ENCODE measurements around the gene PIAS4.

The PIAS4 gene

DNA sequence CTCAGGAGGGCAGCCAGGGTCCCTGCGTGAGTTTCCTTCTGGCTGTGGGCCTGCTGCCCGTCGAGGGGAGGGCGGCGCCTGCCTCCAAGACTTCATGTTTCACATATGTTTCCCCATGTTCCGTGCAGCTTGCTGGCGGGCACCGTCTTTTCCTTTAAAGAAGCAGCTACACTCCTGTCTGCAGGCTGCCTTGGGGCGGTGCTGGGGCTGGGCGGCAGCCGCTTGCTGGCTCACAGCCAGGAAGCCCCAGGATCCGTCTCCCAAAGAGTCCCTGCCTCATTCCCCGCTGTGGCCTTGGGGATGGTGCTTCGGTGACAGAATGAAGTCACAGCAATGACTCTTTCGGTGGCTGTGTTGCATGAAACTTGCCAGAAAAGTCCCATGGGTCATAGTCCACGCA lies 24.9 kb downstream of the PIAS4 start:
- Mint-ChIP-seq H3K36me3 (peaks cover 12 to 15% of the 10 kb centered on the region in 2 donors), H3K27me3 (no peaks in the 10 kb centered on the region), H3K27ac (no peak overlapping the region), H3K4me1 (no peaks in the 10 kb centered on the region), H3K9me3 (no peaks in the 10 kb centered on the region), H3K4me3 (no peak overlapping the region)
- no peak for ATAC-seq (replicated peaks)
- DNase-seq: no peak

DNA sequence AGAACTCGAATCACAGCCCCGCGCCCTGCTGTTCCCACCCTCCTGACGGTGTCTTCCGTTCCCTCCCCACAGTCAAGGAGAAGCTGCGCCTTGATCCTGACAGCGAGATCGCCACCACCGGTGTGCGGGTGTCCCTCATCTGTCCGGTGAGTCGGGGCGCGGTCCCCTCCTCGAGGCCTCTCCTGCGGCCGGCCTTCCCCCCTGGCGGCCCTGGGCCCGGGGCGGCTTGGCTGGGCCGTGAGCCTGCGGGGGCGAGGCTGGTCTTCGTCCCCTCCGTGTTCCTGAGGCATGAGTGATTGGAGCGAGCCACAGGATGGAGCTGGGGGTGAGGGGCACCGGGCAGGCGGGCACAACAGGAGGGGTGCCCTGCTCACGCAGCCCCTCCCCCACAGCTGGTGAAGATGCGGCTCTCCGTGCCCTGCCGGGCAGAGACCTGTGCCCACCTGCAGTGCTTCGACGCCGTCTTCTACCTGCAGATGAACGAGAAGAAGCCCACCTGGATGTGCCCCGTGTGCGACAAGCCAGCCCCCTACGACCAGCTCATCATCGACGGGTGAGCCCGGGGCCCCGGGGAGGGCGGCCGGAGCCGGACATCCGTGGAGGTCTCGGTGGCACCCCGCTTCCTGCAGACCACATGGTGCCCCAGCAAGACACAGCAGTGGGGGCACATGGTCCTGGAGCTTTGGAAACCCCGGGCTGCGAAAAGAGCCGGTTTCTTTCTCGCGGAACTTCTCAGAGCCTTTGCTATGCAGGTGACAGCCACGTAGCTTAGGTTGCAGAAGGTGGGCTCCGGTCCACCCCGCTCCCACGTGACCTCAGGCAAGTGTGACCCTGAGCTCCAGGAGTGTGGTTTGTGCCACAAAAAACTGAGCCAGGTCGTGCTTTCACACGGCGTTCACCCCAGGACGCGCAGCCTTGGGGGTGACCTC lies 25.8 kb downstream of the PIAS4 start:
- H3K9me3 Mint-ChIP-seq: no peaks in the 10 kb centered on the region
- H3K27ac Mint-ChIP-seq: no peak overlapping the region

DNA sequence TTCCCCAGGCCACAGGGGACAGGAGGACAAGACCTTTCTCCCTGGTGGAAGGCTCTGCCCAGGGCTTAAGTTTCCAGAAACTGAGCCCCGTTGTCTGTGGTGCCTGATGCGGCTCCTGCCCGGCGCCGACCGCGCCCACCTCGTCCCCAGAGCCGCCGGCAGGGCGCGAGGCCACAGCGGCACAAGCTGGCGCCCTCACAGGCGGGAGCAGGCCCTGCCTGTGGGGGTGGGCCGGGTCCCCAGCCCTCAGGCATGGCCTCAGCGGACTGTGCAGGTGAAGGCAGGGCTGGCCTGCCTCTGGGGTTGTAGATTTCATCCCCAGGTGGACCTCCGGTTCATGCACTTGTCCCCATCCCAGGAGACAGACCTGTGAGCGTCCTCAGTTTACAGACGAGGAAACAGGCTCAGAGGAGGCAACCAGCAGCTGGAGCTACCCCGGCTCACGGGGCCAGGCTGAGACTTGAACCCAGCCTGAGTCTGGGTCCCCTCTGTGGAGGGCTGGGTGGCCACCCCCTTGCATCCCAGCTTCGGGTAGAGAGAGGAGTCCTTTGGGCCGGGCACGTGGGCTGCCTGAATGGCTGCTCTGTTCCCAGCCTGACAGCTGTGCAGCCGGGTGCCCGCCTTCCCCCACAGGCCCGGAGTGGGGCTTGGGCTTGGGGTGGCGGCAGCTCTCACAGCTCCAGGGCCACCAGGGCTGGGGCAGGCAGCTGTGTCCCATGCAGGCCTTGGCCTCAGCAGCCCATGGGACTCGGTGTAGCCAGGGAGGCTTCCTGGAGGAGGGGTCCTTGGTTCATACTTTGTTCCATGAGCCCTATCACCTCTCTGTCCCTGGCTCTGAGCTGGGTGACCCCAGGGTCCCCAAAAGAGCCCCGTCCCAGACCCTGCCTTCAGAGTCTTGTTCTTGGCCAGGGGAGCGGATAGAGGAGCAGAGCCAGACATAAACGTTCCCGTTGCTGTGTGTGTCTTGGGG lies 26.8 kb downstream of the PIAS4 start:
- H3K27me3 Mint-ChIP-seq: no peaks in the 10 kb centered on the region
- no peak overlapping the region for H3K27ac Mint-ChIP-seq
- H3K36me3 Mint-ChIP-seq: peaks cover 7 to 9% of the 10 kb centered on the region in 2 donors
- DNase-seq (no peak), ATAC-seq (replicated peaks) (no peak)
- H3K4me3 Mint-ChIP-seq: no peak overlapping the region
- no peaks in the 10 kb centered on the region for H3K4me1 Mint-ChIP-seq
- H3K9me3 Mint-ChIP-seq: no peaks in the 10 kb centered on the region

More for the DNA sequence above, 25.8 kb downstream of the PIAS4 start:
- Mint-ChIP-seq H3K27me3 (no peaks in the 10 kb centered on the region), H3K36me3 (peaks cover 13 to 15% of the 10 kb centered on the region in 2 donors), H3K4me1 (no peaks in the 10 kb centered on the region), H3K4me3 (no peak overlapping the region)
- DNase-seq (no peak), ATAC-seq (replicated peaks) (no peak)

DNA sequence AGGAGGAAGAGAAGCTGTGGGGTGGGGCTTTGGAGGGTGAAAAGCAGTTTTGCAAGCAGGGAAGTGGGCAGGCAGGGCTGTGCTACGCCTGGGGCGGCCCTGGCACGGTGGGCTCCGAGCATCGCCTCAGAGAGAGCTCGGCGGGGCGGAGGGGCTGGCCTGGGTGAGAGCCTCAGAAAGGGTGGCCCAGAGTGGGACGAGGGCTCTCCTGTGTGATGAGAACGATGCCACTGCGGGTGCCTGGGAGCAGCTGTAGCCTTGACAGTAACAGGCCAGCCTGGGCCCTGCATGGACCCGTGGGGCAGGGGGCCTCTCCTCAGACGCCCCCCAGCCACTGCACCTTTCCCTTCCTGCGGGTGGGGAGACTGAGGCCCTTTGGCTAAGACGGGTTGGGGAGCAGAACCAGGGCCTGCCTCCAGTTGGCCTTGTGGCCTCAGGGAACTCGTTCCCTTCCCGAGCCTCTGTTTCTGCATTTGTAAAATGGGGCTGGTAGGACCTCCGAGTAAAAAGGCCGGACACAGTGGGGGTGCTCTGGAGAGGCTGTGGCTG lies 27.6 kb downstream of the PIAS4 start:
- Mint-ChIP-seq H3K27me3 (no peaks in the 10 kb centered on the region), H3K4me3 (no peak overlapping the region), H3K36me3 (peaks cover 5 to 9% of the 10 kb centered on the region in 2 donors), H3K9me3 (no peaks in the 10 kb centered on the region), H3K4me1 (peaks cover 0 to 3% of the 10 kb centered on the region in 2 donors), H3K27ac (no peak overlapping the region)
- ATAC-seq (replicated peaks) (no peak), DNase-seq (no peak)

DNA sequence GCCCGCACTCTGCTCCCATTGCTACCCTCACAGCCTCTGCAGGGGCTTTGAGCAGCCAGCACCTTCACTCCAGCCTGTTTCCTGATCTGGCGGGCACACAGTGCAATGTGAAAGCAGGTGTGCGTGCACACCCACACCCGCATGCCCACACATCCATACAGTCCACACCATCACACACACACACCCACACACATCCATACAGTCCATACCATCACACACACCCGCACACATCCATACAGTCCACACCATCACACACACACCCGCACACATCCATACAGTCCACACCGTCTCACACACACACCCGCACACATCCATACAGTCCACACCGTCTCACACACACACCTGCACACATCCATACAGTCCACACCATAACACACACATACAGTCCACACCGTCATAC lies 28.0 kb downstream of the PIAS4 start:
- Mint-ChIP-seq H3K36me3 (peaks cover 8 to 14% of the 10 kb centered on the region in 2 donors), H3K27me3 (no peaks in the 10 kb centered on the region), H3K4me1 (peaks cover 0 to 8% of the 10 kb centered on the region in 2 donors), H3K4me3 (no peak overlapping the region), H3K27ac (no peak overlapping the region), H3K9me3 (no peaks in the 10 kb centered on the region)
- ATAC-seq (replicated peaks): no peak
- no peak for DNase-seq

DNA sequence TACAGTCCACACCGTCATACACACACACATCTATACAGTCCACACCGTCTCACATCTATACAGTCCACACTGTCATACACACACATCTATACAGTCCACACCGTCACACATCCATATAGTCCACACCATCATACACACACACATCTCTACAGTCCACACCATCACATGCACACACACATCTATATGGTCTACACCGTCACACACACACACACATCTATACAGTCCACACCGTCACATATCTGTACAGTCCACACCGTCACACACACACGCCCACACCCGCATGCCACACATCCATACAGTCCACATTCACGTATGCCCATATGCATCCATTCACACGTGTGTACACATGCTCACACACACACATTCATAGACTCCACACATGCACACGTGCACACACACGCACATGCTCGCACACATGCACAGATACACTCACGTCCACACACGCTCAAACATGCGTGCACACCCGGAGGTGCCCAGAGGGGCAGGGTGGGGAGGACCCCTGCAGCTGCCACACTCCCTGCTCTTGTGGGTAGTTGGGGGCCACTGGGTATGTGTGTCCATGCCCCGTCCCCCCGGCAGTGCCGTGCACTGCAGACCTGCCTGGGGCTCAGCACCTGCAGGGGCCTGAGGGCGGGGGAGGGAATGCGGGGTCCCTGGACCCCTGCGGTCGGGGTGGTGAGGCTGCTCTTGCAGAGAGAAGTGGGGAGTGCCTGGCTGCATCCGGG lies 29.2 kb downstream of the PIAS4 start:
- H3K9me3 Mint-ChIP-seq: no peaks in the 10 kb centered on the region
- peaks cover 0 to 8% of the 10 kb centered on the region in 2 donors for H3K4me1 Mint-ChIP-seq
- peaks cover 7 to 14% of the 10 kb centered on the region in 2 donors for H3K36me3 Mint-ChIP-seq
- no peaks in the 10 kb centered on the region for H3K27me3 Mint-ChIP-seq
- DNase-seq (no peak), ATAC-seq (replicated peaks) (peak; percentile 6 to 12)
- no peak overlapping the region for H3K4me3 Mint-ChIP-seq
- H3K27ac Mint-ChIP-seq: no peak overlapping the region

DNA sequence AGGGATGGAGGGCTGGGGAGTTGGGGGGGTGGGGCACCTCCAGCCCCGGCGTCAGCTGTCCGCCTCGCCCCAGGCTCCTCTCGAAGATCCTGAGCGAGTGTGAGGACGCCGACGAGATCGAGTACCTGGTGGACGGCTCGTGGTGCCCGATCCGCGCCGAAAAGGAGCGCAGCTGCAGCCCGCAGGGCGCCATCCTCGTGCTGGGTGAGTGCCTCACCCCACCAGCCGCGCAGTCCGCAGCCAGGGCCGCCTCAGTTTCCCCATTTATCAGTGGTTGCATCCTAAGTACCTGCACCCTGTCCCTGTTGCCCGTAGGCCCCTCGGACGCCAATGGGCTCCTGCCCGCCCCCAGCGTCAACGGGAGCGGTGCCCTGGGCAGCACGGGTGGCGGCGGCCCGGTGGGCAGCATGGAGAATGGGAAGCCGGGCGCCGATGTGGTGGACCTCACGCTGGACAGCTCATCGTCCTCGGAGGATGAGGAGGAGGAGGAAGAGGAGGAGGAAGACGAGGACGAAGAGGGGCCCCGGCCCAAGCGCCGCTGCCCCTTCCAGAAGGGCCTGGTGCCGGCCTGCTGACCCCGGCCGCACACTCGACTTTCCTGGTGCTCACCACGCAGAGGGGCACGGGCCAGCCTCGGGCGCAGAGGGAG lies 29.9 kb downstream of the PIAS4 start:
- Mint-ChIP-seq H3K27ac (no peak overlapping the region), H3K36me3 (peaks cover 6 to 11% of the 10 kb centered on the region in 2 donors)
- no peak for DNase-seq

DNA sequence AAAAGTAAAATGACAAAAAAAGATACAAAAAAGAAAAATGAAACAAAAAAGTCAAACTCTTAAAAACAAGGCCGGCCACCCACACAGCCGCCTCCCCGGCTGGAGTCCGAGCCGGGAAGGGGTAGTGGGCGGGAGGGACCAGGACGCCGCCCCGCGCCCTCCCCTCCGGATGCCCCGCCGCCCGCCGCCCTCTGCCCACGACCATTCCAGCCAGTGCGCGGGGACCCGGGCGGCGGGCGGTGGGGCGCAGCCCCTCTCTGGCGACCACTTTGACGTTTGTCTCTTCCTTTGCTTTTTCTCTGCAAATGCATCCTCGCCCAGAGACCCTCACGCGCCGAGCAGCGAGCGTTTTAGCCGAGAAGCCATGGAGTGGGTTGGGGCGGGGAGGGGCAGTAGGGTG lies 30.5 kb downstream of the PIAS4 start:
- no peak for DNase-seq
- H3K27me3 Mint-ChIP-seq: no peaks in the 10 kb centered on the region
- peaks cover 10 to 15% of the 10 kb centered on the region in 2 donors for H3K36me3 Mint-ChIP-seq
- H3K27ac Mint-ChIP-seq: no peak overlapping the region
- H3K4me1 Mint-ChIP-seq: peaks cover 0 to 8% of the 10 kb centered on the region in 2 donors
- no peak overlapping the region for H3K4me3 Mint-ChIP-seq
- H3K9me3 Mint-ChIP-seq: no peaks in the 10 kb centered on the region
- ATAC-seq (replicated peaks): no peak

More for the DNA sequence above, 29.9 kb downstream of the PIAS4 start:
- no peak for ATAC-seq (replicated peaks)
- Mint-ChIP-seq H3K9me3 (no peaks in the 10 kb centered on the region), H3K4me3 (no peak overlapping the region), H3K4me1 (peaks cover 0 to 8% of the 10 kb centered on the region in 2 donors), H3K27me3 (no peaks in the 10 kb centered on the region)

DNA sequence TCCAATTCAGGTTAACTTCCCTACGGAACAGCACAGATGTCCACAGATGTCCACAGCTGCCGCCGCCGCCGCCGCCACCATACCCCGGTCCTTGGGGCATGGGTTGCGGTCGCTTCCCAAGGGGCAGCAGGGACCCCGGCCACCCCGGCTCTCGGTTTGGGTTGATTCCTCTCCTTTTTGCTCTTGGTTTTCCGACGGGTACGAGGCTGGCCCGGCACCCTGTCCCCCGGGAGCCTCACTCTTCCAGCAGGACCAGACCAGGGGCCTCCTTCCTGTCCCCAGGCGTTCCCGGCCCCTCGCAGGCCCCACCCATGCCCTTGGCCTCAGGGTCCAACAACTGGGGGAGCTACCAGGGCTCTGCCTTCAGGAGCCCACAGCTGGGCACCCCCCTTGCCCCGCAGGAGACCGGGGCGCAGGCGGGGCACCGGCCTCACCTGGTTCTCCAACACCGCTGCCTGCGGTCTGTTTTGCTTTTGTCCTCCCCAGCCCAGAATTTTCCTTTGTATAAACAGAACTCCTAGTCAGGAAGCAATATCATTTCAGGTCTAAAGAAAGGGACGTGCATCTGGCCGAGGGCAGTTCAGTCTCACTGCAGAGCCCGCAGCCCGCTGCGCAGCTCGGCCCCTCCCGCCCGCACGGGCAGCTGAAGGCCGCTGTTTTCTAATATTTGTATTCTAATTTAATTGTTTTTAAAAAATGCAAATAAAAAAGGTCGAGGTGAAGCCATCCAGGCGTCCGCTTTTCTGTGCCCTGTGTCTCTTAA lies 31.3 kb downstream of the PIAS4 start:
- no peak for DNase-seq
- Mint-ChIP-seq H3K4me3 (no peak overlapping the region), H3K4me1 (peaks cover under 1 to 8% of the 10 kb centered on the region in 2 donors), H3K27me3 (no peaks in the 10 kb centered on the region), H3K9me3 (no peaks in the 10 kb centered on the region), H3K27ac (peak overlapping the region; percentile 26), H3K36me3 (peaks cover 10 to 18% of the 10 kb centered on the region in 2 donors)
- ATAC-seq (replicated peaks): no peak

DNA sequence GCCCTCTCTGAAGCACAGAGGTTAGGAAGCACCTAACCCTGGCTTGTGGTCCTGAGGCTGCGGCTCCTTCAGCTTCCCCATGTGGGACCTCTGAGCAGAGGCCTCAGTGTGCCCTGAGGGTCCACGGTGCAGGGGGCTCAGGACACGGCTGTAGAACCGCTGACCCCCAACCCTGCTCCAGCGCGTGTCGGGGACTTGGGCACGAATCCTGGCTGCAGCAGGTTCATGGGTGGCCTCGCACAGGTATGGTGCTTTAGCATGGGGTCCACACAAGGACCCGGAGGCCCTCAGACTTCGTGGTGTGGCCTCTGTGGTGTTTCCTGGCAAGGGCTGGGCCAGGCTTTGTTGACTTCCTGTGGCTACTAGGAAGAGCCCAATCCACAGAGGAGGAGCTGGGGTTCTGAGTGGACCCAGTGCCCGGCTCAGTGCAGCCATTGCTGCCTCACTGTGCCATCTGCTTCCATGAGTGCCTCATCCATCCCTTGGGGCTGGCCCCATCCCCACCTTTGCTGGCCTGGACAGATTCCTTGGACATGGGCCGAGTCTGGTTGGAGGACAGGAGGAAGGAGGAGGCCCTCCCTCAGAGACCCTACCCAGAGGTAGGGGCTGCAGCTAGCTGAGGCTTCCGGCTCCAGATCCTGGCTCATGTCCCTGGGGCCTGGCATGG lies 34.7 kb downstream of the PIAS4 start:
- Mint-ChIP-seq H3K9me3 (no peaks in the 10 kb centered on the region), H3K4me1 (peaks cover 3 to 13% of the 10 kb centered on the region in 2 donors), H3K27me3 (no peaks in the 10 kb centered on the region), H3K27ac (no peak overlapping the region), H3K36me3 (peaks cover 16 to 29% of the 10 kb centered on the region in 2 donors), H3K4me3 (no peak overlapping the region)
- DNase-seq (no peak), ATAC-seq (replicated peaks) (peak in 1 of 2 donors; percentile 7)

DNA sequence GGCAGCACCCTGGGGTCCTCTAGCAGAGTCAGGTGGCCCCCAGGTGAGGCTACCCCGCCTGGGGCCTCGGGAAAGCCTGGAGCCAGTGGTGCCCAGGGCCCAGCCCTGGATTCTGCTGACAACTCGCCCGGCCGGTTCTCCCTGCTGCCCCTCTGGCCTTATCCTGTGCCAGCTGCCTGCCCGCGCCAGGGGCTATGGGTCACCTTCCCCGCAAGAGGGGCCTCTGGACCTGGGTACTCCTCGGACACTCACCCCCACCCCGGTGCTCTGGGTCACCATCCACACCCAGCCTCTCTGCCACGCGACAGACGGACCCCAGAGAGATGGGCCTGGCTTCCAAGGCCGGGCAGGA lies 35.2 kb downstream of the PIAS4 start:
- Mint-ChIP-seq H3K36me3 (peaks cover 18 to 29% of the 10 kb centered on the region in 2 donors), H3K4me1 (peaks cover 3 to 13% of the 10 kb centered on the region in 2 donors), H3K27me3 (no peaks in the 10 kb centered on the region), H3K27ac (no peak overlapping the region), H3K4me3 (no peak overlapping the region), H3K9me3 (no peaks in the 10 kb centered on the region)
- ATAC-seq (replicated peaks): no peak
- no peak for DNase-seq

DNA sequence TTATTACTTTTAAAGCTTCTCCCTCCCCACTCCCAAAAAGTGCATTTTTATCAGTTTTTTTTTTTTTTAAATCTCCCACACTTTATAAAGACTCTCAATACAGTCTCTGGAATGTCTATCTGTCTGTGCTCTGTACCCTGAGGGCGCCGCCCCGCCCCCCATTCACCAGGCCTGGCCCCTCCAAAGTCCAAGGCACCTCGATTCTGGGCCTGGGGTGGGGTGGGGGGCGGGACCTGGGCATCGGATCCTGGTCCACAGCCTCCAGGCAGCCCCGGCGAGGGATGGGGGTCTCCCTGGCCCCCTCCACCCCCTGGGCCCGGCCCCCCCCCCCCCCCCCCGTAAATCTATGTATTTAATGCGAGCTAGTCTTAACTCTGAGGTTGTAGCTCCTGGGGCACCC lies 35.9 kb downstream of the PIAS4 start:
- peak overlapping the region; percentile 68 for H3K27ac Mint-ChIP-seq
- no peak overlapping the region for H3K4me3 Mint-ChIP-seq
- DNase-seq (no peak), ATAC-seq (replicated peaks) (no peak)
- H3K9me3 Mint-ChIP-seq: no peaks in the 10 kb centered on the region
- H3K4me1 Mint-ChIP-seq: peaks cover 3 to 13% of the 10 kb centered on the region in 2 donors
- H3K27me3 Mint-ChIP-seq: no peaks in the 10 kb centered on the region
- peaks cover 16 to 29% of the 10 kb centered on the region in 2 donors for H3K36me3 Mint-ChIP-seq

Data from stimulated activated naive B cell treated with anti-CD40 and anti-IgM and Interleukin-4, amounts not matched to agents 10 μg/mL and 1 μg/mL and 100 μg/mL, for 72 hours (primary cell).